ENCODE results near the gene ANXA11. TPM values are rescaled to one million over a fixed set of nuclear protein-coding genes. Genes with fewer than 3 reads are reported as not detected.

ANXA11 gene
- total RNA-seq, 1 donor from 2014 or later = 122 TPM

GRCh38 chr10:80164596-80164995 lies 40.7 kb downstream of the ANXA11 start:
- H3K27ac Mint-ChIP-seq = peak overlapping the region; percentile 78
- H3K4me1 Mint-ChIP-seq (ENCODE audit: unreplicated experiment) = peaks cover 21% of the 10 kb centered on the region
- H3K4me3 Mint-ChIP-seq = no peak overlapping the region
- H3K36me3 Mint-ChIP-seq = peaks cover 29% of the 10 kb centered on the region
- no peak for DNase-seq (ENCODE audit: extremely low spot score, unreplicated experiment)
- H3K9me3 Mint-ChIP-seq = no peaks in the 10 kb centered on the region
- no peaks in the 10 kb centered on the region for H3K27me3 Mint-ChIP-seq
- no peak for TF ChIP-seq CTCF (conservative IDR thresholded peaks at IDR 0.05)

DNA sequence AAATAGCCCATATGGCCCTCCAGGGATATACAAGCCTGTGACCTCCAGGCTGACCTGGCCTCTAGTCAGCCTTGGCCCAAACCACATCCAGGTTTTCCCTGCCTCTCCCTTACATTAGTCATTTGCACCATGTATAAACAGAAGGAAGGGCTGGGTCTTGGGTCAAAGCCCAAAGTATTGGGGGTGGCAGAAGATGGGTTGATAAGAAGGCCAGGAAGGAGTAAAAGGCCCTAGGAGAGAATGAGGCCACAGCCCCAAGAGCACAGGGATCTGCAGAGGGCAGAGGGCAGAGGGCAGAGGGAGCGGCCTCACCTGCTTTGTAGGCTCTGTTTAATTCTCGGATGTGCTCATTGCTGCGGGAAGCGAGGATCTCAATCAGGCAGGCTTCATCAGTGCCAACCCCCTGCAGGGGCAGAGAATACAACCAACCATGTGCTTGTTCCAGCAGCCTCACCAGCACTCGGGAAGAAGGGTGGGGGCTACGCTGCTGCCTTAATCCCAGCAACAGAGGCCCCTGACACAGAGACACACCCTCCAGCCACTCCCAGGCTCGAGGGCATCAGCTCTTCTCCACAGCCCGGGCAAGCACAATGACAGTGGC lies 41.5 kb downstream of the ANXA11 start:
- no peak for DNase-seq (ENCODE audit: extremely low spot score, unreplicated experiment)
- Mint-ChIP-seq H3K4me1 (ENCODE audit: unreplicated experiment) (peaks cover 22% of the 10 kb centered on the region), H3K9me3 (no peaks in the 10 kb centered on the region), H3K36me3 (peaks cover 29% of the 10 kb centered on the region), H3K27me3 (no peaks in the 10 kb centered on the region), H3K27ac (peak overlapping the region; percentile 78), H3K4me3 (peak overlapping the region; percentile 41)
- TF ChIP-seq CTCF (conservative IDR thresholded peaks at IDR 0.05) = no peak

- peak; percentile 60 for TF ChIP-seq CTCF (conservative IDR thresholded peaks at IDR 0.05)
- peaks cover 45% of the 10 kb centered on the region for H3K36me3 Mint-ChIP-seq
- peaks cover 27% of the 10 kb centered on the region for H3K4me1 Mint-ChIP-seq (ENCODE audit: unreplicated experiment)
- no peaks in the 10 kb centered on the region for H3K27me3 Mint-ChIP-seq
- peak overlapping the region; percentile 57 for H3K27ac Mint-ChIP-seq
- H3K4me3 Mint-ChIP-seq = no peak overlapping the region
- H3K9me3 Mint-ChIP-seq = no peaks in the 10 kb centered on the region
- no peak for DNase-seq (ENCODE audit: extremely low spot score, unreplicated experiment)
These were observed 43.8 kb downstream of the ANXA11 start for GRCh38 chr10:80161321-80162083.

- no peak for TF ChIP-seq CTCF (conservative IDR thresholded peaks at IDR 0.05)
- no peak overlapping the region for H3K4me3 Mint-ChIP-seq
- H3K9me3 Mint-ChIP-seq = no peaks in the 10 kb centered on the region
- no peaks in the 10 kb centered on the region for H3K27me3 Mint-ChIP-seq
- peaks cover 19% of the 10 kb centered on the region for H3K4me1 Mint-ChIP-seq (ENCODE audit: unreplicated experiment)
- peak overlapping the region; percentile 57 for H3K27ac Mint-ChIP-seq
- DNase-seq (ENCODE audit: extremely low spot score, unreplicated experiment) = no peak
- H3K36me3 Mint-ChIP-seq = peaks cover 45% of the 10 kb centered on the region
These were observed 44.7 kb downstream of the ANXA11 start for GRCh38 chr10:80160361-80161320.

- no peak for TF ChIP-seq CTCF (conservative IDR thresholded peaks at IDR 0.05)
- Mint-ChIP-seq H3K9me3 (no peaks in the 10 kb centered on the region), H3K4me3 (no peak overlapping the region), H3K4me1 (ENCODE audit: unreplicated experiment) (peaks cover 28% of the 10 kb centered on the region), H3K27ac (peak overlapping the region; percentile 28), H3K27me3 (no peaks in the 10 kb centered on the region), H3K36me3 (peaks cover 53% of the 10 kb centered on the region)
- no peak for DNase-seq (ENCODE audit: extremely low spot score, unreplicated experiment)
These were observed 46.0 kb downstream of the ANXA11 start for GRCh38 chr10:80159166-80159873.
